ENCODE data around the gene CNTF. TPM values are rescaled to one million over a fixed set of nuclear protein-coding genes. Genes with fewer than 3 reads are reported as not detected.
A peak's percentile ranks its signal among the peaks of the same experiment; 100 is the strongest.

The CNTF gene
- total RNA-seq, 1 donor from 2014 or later = 4.4 TPM

DNA sequence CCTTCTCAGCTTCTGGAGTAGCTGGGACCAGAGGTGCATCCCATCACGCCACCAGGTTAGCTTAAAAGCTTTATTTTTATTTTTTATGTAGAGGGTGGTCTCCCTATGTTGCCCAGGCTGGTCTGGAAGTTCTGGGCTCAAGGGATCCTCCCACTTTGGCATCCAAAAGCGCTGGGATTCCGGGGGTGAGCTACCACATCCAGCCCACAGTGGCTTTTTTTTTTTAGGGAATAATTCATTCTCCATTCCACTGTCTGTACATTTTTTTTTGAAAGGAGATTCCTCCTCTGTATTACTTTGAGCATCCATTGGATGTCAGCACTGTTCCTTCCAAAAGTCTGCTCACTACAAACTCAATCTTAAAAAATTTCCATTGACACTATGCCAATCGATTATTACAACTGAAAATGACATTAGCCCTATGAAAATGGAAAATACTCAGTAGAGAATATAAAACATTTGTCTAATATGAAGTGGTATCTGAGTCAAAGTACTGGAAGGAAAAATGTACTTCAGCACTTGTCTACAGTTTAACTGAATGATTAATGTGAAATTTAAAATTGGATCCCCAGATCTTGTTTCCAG, 45.5 kb upstream of the CNTF start:
- peak overlapping the region; percentile 100 for H3K27ac Mint-ChIP-seq (ENCODE audit: unreplicated experiment)
- no peak for DNase-seq (ENCODE audit: low read depth, low spot score)
- TF ChIP-seq, protein P1, sequence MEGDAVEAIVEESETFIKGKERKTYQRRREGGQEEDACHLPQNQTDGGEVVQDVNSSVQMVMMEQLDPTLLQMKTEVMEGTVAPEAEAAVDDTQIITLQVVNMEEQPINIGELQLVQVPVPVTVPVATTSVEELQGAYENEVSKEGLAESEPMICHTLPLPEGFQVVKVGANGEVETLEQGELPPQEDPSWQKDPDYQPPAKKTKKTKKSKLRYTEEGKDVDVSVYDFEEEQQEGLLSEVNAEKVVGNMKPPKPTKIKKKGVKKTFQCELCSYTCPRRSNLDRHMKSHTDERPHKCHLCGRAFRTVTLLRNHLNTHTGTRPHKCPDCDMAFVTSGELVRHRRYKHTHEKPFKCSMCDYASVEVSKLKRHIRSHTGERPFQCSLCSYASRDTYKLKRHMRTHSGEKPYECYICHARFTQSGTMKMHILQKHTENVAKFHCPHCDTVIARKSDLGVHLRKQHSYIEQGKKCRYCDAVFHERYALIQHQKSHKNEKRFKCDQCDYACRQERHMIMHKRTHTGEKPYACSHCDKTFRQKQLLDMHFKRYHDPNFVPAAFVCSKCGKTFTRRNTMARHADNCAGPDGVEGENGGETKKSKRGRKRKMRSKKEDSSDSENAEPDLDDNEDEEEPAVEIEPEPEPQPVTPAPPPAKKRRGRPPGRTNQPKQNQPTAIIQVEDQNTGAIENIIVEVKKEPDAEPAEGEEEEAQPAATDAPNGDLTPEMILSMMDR (conservative IDR thresholded peaks at IDR 0.05) = peak; percentile 57
- peak overlapping the region; percentile 100 for H3K4me3 Mint-ChIP-seq
- no peaks in the 10 kb centered on the region for H3K9me3 Mint-ChIP-seq
- H3K4me1 Mint-ChIP-seq = peaks cover 34% of the 10 kb centered on the region
- H3K36me3 Mint-ChIP-seq (ENCODE audit: low read depth) = no peaks in the 10 kb centered on the region
- peaks cover 3% of the 10 kb centered on the region for H3K27me3 Mint-ChIP-seq (ENCODE audit: low read depth)

DNA sequence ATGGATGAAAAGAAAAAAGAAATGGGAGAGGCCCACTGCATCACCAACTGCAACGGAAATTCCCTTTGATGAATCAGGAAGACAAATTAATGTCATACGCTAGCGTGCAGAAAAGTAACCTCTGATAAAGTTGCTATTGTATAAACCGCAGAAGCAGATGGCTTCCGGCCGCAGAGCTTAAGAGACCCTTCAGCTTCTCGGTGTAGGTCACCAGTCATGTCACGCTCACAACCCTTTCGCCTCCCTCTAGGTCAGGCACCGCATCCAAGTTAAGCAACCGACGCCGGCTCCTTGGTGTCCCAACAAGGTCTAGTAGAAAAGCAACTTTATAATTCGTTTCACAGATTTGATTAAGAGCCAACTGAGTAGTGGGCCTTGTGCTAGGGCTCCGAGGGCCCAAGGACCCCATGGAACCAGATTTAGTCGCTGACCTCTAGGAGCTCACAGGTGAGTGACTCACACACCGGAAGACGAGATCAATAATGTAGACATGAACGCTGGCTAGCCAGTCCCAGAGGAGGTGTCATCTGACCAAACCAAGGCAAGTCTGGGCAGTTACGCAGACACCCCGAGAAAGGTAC, 44.8 kb upstream of the CNTF start:
- peaks cover 3% of the 10 kb centered on the region for H3K27me3 Mint-ChIP-seq (ENCODE audit: low read depth)
- H3K4me3 Mint-ChIP-seq = peak overlapping the region; percentile 100
- H3K4me1 Mint-ChIP-seq = peaks cover 41% of the 10 kb centered on the region
- no peaks in the 10 kb centered on the region for H3K36me3 Mint-ChIP-seq (ENCODE audit: low read depth)
- H3K27ac Mint-ChIP-seq (ENCODE audit: unreplicated experiment) = peak overlapping the region; percentile 100
- TF ChIP-seq, protein P1 (conservative IDR thresholded peaks at IDR 0.05) = no peak
- DNase-seq (ENCODE audit: low read depth, low spot score) = no peak
- H3K9me3 Mint-ChIP-seq = no peaks in the 10 kb centered on the region

DNA sequence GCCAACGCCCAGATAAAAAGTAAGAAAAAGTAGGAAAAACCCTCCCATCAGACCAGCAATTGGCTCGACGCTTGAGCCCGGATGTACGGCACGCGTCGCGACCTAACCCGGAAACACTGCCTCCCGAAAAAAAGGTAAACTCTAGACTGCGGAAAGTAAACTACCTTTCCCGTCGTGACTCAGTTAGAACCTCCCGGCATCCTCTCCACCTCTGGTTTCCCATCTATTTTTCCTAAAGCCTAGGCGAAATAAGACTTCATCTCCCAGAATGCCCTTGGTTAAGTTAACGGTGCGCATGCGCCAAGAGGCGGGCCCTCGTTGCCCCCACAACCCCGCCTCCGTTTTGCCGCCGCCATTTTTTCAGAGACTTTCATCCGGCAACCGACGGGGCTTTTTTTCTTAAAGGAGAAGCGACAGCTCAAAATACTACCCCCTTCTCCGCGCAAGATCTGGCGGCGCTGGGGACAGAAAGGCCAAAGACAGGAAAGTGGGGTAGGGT, 44.3 kb upstream of the CNTF start:
- DNase-seq (ENCODE audit: low read depth, low spot score) = peak; percentile 86
- peak overlapping the region; percentile 100 for H3K27ac Mint-ChIP-seq (ENCODE audit: unreplicated experiment)
- TF ChIP-seq, protein P1 (conservative IDR thresholded peaks at IDR 0.05) = no peak
- H3K4me3 Mint-ChIP-seq = peak overlapping the region; percentile 100
- H3K36me3 Mint-ChIP-seq (ENCODE audit: low read depth) = no peaks in the 10 kb centered on the region
- peaks cover 3% of the 10 kb centered on the region for H3K27me3 Mint-ChIP-seq (ENCODE audit: low read depth)
- peaks cover 43% of the 10 kb centered on the region for H3K4me1 Mint-ChIP-seq
- H3K9me3 Mint-ChIP-seq = no peaks in the 10 kb centered on the region

DNA sequence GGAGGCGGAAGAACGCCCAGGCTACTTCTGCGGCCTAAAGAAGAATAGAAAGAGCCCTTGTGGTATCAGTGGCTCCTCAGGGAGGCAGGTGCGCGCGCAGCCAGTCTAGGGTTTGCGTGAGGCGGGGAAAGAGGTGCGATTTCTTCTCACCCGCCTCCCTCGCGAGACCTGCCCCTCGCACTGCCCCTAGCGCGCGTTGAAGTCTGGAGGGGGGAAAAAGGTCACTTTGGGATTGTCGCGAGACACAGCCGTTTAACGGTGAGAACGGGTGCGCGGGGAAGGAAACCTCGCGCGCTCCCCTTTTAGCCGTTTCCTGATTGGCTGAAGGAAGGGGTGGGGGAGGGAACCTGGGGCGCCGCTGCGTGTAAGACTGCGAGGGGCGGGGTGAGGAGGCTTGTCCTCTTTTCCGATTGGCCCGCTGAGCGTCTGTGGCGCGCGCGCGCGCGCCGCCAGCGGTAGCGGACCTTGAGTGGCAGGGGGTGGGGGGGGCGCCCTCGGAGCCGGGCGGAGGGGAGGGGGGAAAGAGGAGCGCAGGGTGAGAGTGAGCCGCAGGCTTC, 43.8 kb upstream of the CNTF start, which contains the start of gene ZFP91:
TSS of gene ZFP91 (plus strand) at position 429 of the 557 bp plus-strand sequence. CDS start 219 bp downstream, outside the sequence.
- H3K4me3 Mint-ChIP-seq = peak within 1 kb of the TSS; percentile 100
- TF ChIP-seq, protein P1 (conservative IDR thresholded peaks at IDR 0.05) = no peak
- H3K36me3 Mint-ChIP-seq (ENCODE audit: low read depth) = no peaks in the 10 kb centered on the region
- peak within 1 kb of the TSS; percentile 100 for H3K27ac Mint-ChIP-seq (ENCODE audit: unreplicated experiment)
- peaks cover 3% of the 10 kb centered on the region for H3K27me3 Mint-ChIP-seq (ENCODE audit: low read depth)
- no peaks in the 10 kb centered on the region for H3K9me3 Mint-ChIP-seq
- peaks cover 46% of the 10 kb centered on the region for H3K4me1 Mint-ChIP-seq
- DNase-seq (ENCODE audit: low read depth, low spot score) = peak; percentile 82

DNA sequence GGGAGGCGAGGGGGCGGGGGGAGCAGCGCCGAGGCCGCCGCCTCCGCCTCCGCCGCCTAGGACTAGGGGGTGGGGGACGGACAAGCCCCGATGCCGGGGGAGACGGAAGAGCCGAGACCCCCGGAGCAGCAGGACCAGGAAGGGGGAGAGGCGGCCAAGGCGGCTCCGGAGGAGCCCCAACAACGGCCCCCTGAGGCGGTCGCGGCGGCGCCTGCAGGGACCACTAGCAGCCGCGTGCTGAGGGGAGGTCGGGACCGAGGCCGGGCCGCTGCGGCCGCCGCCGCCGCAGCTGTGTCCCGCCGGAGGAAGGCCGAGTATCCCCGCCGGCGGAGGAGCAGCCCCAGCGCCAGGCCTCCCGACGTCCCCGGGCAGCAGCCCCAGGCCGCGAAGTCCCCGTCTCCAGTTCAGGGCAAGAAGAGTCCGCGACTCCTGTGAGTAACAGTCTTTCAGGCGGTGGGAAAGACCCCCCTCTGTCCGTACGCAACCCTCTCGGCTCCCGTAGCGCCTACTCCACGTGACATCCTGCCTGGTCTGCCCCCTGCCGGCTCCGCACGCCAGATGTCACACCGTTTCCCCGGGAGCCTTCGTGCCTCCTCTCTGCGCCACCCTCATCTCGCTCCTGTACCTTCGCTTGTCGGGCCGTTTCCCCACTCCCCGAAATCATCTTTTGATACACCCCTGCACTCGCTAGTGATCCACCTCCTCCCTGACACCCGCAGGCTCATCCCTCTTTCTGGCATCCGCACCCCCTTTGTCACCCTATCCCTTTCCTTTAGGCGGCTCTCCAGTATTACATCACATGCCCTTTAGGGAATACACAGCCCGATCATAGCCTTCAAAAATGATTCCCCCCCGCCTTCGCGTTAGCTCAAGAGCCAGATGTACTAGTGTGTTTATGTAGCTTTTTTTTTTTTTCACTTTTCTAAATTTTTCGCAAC, 43.0 kb upstream of the CNTF start:
- H3K4me3 Mint-ChIP-seq = peak overlapping the region; percentile 100
- TF ChIP-seq, protein P1 (conservative IDR thresholded peaks at IDR 0.05) = peak; percentile 81
- DNase-seq (ENCODE audit: low read depth, low spot score) = peak; percentile 83
- peaks cover 49% of the 10 kb centered on the region for H3K4me1 Mint-ChIP-seq
- no peaks in the 10 kb centered on the region for H3K36me3 Mint-ChIP-seq (ENCODE audit: low read depth)
- H3K27ac Mint-ChIP-seq (ENCODE audit: unreplicated experiment) = peak overlapping the region; percentile 100
- H3K9me3 Mint-ChIP-seq = no peaks in the 10 kb centered on the region
- H3K27me3 Mint-ChIP-seq (ENCODE audit: low read depth) = peaks cover 3% of the 10 kb centered on the region
